Right lobe of liver (tissue), 4 donors: ENCODE results near the gene PLCL2.

ENCODE experiments used
- CTCF ChIP-seq, 4 donors: fragments of 200-600 bp in 3 of 4; fragments of 450-650 bp in 1 of 4; IDR thresholded peaks; one replicate each; pipeline versions ENCODE4 v1.5.1 to v1.8.0; 2016 to 2022; ENCODE audit warnings: antibody characterized with exemption in 4 of 4, mild to moderate bottlenecking in 2 of 4
- POLR2A ChIP-seq: fragments of 450-650 bp; IDR thresholded peaks from one replicate; pipeline ENCODE4 v1.6.1; 2017; ENCODE audit warnings: antibody characterized with exemption, mild to moderate bottlenecking
- donor health status: DM: no; HTN: no; CAD: no.
- donor health status: DM: no; HTN: no; CAD: no.
- donor health status: DM: no; HTN: yes; CAD: no.

GRCh38 chr3:16896820-16897219 is 12.1 kb downstream of the PLCL2 start:
- TF ChIP-seq CTCF (IDR thresholded peaks at IDR 0.05) (no peak), POLR2A (no peak)
